ENCODE measurements around the gene PPP1R1B.

The PPP1R1B gene

GRCh38 chr17:39629494-39629880 lies 2.7 kb downstream of the PPP1R1B start:
- Histone ChIP-seq H3F3A (ENCODE audit: low read depth) (no peaks in the 10 kb centered on the region), H4K20me1 (ENCODE audit: insufficient read depth, low read length, poor library complexity, severe bottlenecking) (no peaks in the 10 kb centered on the region), H3K9me3 (ENCODE audit: insufficient read depth, low read depth, low read length) (no peaks in the 10 kb centered on the region), H2AFZ (ENCODE audit: low read length) (no peak overlapping the region), H3K9me2 (replicated peaks; ENCODE audit: low read depth, low read length) (no peaks in the 10 kb centered on the region), H3K36me3 (ENCODE audit: insufficient read depth, low read length) (no peaks in the 10 kb centered on the region), H3K4me3 (ENCODE audit: low read length, poor library complexity, severe bottlenecking) (no peak overlapping the region), H3K9ac (ENCODE audit: low read depth, low read length, poor library complexity, severe bottlenecking) (no peak overlapping the region), H3K4me1 (ENCODE audit: insufficient read depth, low read length, poor library complexity, severe bottlenecking) (peaks cover 5% of the 10 kb centered on the region), H3K79me2 (ENCODE audit: insufficient read depth, low read length) (no peaks in the 10 kb centered on the region), H3K4me2 (ENCODE audit: low read depth, low read length, poor library complexity, severe bottlenecking) (no peak overlapping the region), H3K27me3 (ENCODE audit: insufficient read depth, low read length, poor library complexity, severe bottlenecking) (no peaks in the 10 kb centered on the region)
- TF ChIP-seq EZH2phosphoT487 (IDR thresholded peaks at IDR 0.05; ENCODE audit: borderline replicate concordance): no peak
- TF ChIP-seq, protein P1, sequence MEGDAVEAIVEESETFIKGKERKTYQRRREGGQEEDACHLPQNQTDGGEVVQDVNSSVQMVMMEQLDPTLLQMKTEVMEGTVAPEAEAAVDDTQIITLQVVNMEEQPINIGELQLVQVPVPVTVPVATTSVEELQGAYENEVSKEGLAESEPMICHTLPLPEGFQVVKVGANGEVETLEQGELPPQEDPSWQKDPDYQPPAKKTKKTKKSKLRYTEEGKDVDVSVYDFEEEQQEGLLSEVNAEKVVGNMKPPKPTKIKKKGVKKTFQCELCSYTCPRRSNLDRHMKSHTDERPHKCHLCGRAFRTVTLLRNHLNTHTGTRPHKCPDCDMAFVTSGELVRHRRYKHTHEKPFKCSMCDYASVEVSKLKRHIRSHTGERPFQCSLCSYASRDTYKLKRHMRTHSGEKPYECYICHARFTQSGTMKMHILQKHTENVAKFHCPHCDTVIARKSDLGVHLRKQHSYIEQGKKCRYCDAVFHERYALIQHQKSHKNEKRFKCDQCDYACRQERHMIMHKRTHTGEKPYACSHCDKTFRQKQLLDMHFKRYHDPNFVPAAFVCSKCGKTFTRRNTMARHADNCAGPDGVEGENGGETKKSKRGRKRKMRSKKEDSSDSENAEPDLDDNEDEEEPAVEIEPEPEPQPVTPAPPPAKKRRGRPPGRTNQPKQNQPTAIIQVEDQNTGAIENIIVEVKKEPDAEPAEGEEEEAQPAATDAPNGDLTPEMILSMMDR (conservative IDR thresholded peaks at IDR 0.05; ENCODE audit: low read length): no peak

DNA sequence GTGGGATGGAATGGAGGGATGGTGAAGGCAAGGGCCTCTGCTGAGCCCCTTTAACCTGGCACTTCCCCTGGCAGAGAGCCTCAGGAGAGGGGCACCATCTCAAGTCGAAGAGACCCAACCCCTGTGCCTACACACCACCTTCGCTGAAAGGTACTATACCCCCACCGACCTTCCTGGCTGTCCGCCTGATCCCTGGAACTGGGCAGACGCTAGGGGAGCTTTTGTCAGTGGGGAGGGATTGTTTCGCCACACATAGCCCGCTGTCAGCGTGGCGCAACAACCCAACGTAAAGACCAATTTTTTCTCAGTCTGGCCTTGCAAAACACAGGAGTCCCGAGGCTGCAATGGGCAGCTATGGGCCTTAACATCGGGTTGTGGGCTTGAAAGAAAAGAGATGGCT lies 3.1 kb downstream of the PPP1R1B start:
- H3K9me3 ChIP-seq (ENCODE audit: insufficient read depth, low read depth, low read length): no peaks in the 10 kb centered on the region
- no peak overlapping the region for H3K4me2 ChIP-seq (ENCODE audit: low read depth, low read length, poor library complexity, severe bottlenecking)
- H3F3A ChIP-seq (ENCODE audit: low read depth): no peaks in the 10 kb centered on the region
- peaks cover 8% of the 10 kb centered on the region for H3K4me1 ChIP-seq (ENCODE audit: insufficient read depth, low read length, poor library complexity, severe bottlenecking)
- H2AFZ ChIP-seq (ENCODE audit: low read length): no peak overlapping the region
- no peaks in the 10 kb centered on the region for H3K36me3 ChIP-seq (ENCODE audit: insufficient read depth, low read length)
- no peaks in the 10 kb centered on the region for H3K9me2 ChIP-seq (replicated peaks; ENCODE audit: low read depth, low read length)
- no peaks in the 10 kb centered on the region for H4K20me1 ChIP-seq (ENCODE audit: insufficient read depth, low read length, poor library complexity, severe bottlenecking)
- no peak overlapping the region for H3K9ac ChIP-seq (ENCODE audit: low read depth, low read length, poor library complexity, severe bottlenecking)
- no peak for TF ChIP-seq EZH2phosphoT487 (IDR thresholded peaks at IDR 0.05; ENCODE audit: borderline replicate concordance)
- TF ChIP-seq, protein P1 (conservative IDR thresholded peaks at IDR 0.05; ENCODE audit: low read length): no peak
- H3K4me3 ChIP-seq (ENCODE audit: low read length, poor library complexity, severe bottlenecking): no peak overlapping the region
- no peaks in the 10 kb centered on the region for H3K27me3 ChIP-seq (ENCODE audit: insufficient read depth, low read length, poor library complexity, severe bottlenecking)
- no peaks in the 10 kb centered on the region for H3K79me2 ChIP-seq (ENCODE audit: insufficient read depth, low read length)

DNA sequence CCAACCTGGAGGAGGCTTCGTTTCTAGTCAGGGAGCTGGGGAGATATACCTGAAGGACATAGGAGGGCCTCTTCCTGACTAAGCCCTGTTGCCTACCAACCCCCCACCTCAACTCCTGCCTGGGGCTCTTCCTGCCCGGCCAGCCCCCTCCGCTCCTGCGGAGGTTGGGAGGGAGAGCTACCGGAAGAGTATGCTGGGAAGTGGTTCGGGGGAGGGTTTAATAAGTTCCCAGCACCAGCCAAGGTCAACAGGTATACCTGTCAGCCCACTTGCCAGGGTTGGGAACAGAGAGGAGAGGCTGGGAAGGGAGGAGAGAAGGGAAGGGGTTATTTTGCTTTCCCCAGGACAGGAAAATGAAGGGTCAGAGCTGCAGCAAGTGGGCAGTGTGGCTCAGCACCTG lies 4.7 kb downstream of the PPP1R1B start:
- Histone ChIP-seq H3K9me2 (replicated peaks; ENCODE audit: low read depth, low read length) (no peaks in the 10 kb centered on the region), H3K4me1 (ENCODE audit: insufficient read depth, low read length, poor library complexity, severe bottlenecking) (peaks cover 19% of the 10 kb centered on the region), H4K20me1 (ENCODE audit: insufficient read depth, low read length, poor library complexity, severe bottlenecking) (no peaks in the 10 kb centered on the region), H2AFZ (ENCODE audit: low read length) (no peak overlapping the region), H3K4me3 (ENCODE audit: low read length, poor library complexity, severe bottlenecking) (no peak overlapping the region), H3K4me2 (ENCODE audit: low read depth, low read length, poor library complexity, severe bottlenecking) (no peak overlapping the region), H3K9me3 (ENCODE audit: insufficient read depth, low read depth, low read length) (no peaks in the 10 kb centered on the region), H3K79me2 (ENCODE audit: insufficient read depth, low read length) (no peaks in the 10 kb centered on the region), H3F3A (ENCODE audit: low read depth) (no peaks in the 10 kb centered on the region), H3K36me3 (ENCODE audit: insufficient read depth, low read length) (no peaks in the 10 kb centered on the region), H3K27me3 (ENCODE audit: insufficient read depth, low read length, poor library complexity, severe bottlenecking) (no peaks in the 10 kb centered on the region), H3K9ac (ENCODE audit: low read depth, low read length, poor library complexity, severe bottlenecking) (no peak overlapping the region)
- no peak for TF ChIP-seq EZH2phosphoT487 (IDR thresholded peaks at IDR 0.05; ENCODE audit: borderline replicate concordance)
- TF ChIP-seq, protein P1 (conservative IDR thresholded peaks at IDR 0.05; ENCODE audit: low read length): no peak

Data from Loucy (cell line).